GM21825 (cell line): ENCODE data around the gene TTC24.
"Not testable (repeated sequence)": the region's sequence is repeated elsewhere in the genome, so short reads cannot be mapped to it uniquely, and the experiment has no call there.

ENCODE experiments used
- ATAC-seq: cut with Tn5 transposase; IDR thresholded peaks from one replicate; pipeline ENCODE4 v1.9.1; 2021; ENCODE audit warnings: mild to moderate bottlenecking, moderate library complexity; ENCODE audit not compliant: unreplicated experiment

Gene TTC24

GRCh38 chr1:156579472-156579871 is at the start of gene TTC24:
Gene TTC24 (plus strand): TSS chr1:156579723. CDS start chr1:156581365, 1,642 bp downstream.
- no peak for ATAC-seq

DNA sequence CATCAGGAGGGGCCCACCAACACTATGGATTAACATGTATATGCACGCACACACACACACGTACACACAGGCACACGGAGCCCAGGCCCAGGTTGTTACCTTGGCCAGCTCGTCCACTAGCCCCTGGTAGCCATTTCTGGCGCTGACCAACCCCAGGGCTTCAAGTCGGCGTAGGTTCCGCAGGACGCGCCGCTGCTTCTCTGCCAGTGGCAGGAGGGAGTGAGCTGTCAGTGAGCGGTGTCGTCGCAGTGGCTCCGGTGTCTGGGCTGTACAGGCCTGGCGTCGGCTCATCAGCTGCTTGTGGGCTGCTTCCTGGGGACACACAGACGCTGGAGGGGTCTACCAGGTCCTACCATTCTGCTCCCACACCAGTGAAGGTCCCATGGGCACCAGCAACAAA is 49.5 kb upstream of the TTC24 start:
- no peak for ATAC-seq

DNA sequence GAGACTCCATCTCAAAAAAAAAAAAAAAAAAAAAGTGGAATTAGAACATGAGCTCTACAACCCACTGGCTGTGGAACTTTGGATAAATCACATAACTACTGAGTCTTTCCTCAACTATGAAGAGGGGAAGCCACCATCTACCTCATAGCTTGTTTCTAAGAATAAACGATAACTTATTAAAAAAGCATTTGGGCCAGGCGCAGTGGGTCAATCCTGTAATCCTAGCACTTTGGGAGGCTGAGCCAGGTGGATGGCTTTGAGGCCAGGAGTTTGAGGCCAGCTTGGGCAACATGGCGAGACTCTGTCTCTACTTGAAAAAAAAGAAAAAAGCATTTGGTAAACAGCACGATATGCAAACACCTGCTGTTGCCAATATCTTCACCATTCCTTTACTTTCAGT is 47.1 kb upstream of the TTC24 start:
- ATAC-seq, result no peak

GRCh38 chr1:156533568-156534220 is 45.8 kb upstream of the TTC24 start:
- no peak for ATAC-seq

GRCh38 chr1:156534424-156535060 is 45.0 kb upstream of the TTC24 start:
- ATAC-seq, result no peak

DNA sequence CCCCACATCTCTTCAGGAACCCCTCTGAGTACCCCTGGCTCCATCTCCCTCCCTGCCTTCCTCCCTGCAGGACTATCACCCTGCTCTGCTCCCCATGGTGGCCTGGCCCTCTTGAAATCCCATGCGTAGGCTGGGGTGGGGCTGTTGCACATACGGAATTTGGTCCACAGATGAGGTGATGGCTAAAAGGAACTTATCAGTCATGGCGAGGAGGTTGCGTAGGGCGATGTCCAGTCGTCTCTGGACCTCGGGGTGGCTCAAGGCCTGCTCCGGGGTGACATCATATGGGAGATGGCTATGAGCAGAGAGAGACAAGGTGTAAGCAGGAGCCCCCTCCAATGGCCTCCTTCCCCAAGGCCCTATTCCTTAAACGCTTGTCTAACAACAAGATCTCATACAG is 42.5 kb upstream of the TTC24 start:
- no peak for ATAC-seq

- no peak for ATAC-seq
These were observed 40.6 kb upstream of the TTC24 start for GRCh38 chr1:156538711-156539440.

DNA sequence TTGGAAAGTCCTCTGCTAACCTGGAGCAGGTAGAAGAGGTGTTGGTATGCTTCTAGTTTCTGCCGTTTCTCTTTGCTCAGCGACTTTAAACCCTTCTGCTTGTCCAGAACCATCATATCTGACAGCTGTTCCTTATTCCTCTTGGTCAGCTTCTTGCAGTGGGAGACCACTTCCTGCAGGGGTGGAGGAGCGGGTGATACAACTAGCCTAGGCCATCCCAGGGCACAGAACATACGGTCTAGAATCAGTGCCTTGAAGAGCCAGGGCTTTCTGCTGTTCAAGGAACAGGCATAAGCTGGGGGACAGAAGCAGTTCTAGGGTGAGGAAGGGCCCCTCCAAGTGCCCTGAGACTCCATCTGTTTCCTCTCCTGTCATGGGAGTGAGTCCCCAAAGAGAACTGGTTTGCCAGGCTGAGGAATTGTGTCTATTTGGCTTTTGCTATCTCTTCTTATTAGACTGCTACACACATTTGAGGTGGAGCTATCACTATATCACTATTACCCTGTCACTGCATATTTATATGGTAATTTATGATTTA is 39.6 kb upstream of the TTC24 start:
- ATAC-seq, result no peak

DNA sequence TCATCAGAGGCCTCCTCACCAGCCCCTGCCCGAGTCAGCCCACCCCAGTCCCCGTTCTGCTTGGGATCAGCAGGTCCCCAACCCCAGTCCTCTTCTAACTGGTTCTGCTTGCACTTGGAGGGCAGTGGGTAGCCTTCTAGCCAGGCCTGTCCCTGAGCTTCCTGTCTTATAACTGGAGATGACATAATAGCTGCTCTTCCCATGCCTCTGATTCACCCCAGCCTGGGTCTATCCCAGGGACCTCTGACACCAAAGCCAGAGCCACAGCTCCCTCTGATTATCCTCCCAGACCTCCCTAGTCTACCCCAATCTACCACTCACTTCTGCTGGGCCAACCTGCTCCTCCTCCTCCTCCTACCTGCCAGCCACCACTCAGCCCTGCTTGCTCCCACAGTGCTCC is 38.6 kb upstream of the TTC24 start:
- no peak for ATAC-seq

DNA sequence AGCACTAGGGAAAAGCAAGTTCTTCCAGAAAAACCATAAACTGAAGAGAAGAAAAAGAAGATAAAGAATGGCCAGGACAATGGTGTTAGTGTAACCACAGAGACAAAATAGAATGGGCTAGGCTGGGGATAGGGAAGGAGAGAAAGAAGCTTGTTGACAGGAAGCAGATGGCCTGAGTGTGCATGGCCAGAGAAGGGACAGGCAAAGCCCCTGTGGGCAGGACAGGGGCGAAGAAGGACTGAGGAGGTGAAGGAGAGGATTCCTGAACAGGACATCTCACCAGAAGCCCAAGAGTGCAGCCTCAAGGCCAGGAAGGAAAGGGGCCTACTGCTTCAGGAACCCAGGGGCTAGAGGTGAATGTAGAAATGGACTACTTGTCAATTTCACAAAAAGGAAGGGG is 36.5 kb upstream of the TTC24 start:
- ATAC-seq, result no peak

- ATAC-seq, result no peak
These were observed 34.9 kb upstream of the TTC24 start for GRCh38 chr1:156544592-156545102.

DNA sequence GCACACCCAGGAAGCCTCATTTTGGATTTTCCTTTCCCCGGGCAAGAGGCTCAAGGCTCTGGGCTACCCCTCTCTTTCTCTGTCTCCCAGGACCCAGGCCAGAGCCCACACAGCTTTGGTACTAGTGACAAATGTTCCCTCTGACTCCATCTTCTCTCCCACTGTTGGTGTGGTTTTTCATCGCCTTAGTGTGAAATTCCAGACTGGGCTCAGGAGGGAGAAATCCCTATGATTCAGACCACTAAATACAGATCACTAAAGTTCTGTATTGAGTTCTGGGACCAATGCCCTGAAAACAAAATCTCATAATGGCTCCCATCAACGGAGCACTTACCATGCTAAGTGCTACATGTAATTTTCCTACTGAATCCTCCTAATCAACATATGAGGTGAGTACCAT is 33.3 kb upstream of the TTC24 start:
- no peak for ATAC-seq

DNA sequence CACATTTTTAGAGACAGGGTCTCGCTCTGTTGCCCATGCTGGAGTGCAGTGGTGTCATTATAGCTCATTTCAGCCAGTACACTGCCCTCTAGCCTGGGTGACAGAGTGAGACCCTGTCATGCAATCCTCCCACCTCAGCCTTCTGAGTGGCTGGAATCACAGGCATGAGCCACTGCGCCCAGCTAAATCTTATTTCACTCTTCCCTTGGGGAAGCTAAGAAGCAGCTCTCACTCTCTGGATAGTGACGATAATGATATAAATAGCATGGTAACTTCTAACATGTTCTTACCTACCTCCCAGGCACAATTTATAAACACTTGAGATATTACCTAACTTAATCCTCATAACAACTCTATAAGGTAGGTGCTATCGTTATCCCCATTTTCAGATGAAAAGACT is 32.1 kb upstream of the TTC24 start:
- no peak for ATAC-seq

DNA sequence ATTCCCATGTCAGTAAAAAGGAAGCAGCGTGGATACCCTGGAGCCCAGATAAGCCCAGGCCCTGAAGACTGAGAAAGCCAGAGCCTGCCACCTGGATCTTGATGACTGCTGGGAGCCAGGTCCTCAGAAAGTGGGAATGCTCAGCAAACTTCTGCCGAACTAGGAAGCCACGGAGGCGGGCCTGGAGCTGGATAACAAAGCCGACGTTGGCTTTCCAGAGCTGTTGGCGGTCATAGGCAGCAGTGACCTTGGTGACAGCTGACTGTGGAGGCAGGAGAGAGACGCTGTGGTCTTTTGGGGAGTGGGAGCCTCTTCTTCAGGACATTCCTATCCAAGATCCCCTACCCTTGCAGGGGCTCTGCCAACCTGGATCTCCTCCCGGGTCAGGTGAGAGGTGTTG is 31.5 kb upstream of the TTC24 start:
- no peak for ATAC-seq

- no peak for ATAC-seq
These were observed 30.1 kb upstream of the TTC24 start for GRCh38 chr1:156549390-156549789.

- no peak for ATAC-seq
These were observed 29.7 kb upstream of the TTC24 start for GRCh38 chr1:156549831-156550230.

DNA sequence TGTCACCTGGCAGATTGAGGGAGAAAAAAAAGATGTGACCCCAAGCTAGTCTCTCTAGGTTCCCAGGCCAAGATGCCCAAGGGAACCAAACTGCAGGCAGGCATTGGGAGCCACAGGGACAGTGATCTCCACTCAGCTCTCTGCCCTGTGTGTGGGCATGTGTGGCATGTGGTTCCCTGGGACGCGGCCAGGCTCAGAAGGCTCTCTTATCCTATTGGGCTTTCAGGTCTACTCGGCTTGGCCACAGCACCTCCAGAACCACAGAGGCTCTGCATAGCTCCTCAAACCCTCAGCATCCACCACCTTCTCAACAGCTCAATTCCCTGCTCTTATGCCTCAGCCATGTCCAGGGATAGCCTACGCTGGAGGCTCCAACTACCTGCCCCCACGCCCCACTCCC is 29.2 kb upstream of the TTC24 start:
- ATAC-seq, result no peak

DNA sequence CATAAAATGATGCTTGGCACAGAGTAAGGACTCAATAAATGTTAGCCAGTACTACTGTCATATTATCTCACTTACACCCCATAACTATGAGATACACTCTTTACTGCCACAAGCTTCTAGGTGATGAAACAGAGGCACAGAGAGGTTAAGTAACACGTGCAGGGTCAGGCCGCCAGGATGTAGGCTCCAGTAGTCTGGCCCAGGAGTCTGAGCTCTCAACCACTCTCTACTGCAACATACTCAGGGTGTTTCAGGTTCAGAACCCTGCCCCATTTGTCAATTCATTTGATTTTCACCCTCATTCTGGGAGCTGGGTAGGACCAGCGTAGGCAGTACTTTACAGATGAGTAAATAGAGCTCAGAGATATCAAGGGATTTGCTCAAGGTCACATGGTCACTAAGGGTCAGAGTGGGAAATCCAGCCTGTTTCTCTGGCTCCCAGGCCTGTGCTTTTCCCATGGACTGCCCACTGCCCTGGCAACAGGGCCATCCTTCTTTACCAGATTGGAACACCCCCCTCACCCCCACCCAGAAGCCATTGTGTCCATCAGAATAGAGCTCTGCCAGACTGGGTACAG is 28.4 kb upstream of the TTC24 start:
- ATAC-seq, result no peak

GRCh38 chr1:156551869-156552268 is 27.7 kb upstream of the TTC24 start:
- no peak for ATAC-seq

- no peak for ATAC-seq
These were observed 27.0 kb upstream of the TTC24 start for GRCh38 chr1:156552518-156552917.

DNA sequence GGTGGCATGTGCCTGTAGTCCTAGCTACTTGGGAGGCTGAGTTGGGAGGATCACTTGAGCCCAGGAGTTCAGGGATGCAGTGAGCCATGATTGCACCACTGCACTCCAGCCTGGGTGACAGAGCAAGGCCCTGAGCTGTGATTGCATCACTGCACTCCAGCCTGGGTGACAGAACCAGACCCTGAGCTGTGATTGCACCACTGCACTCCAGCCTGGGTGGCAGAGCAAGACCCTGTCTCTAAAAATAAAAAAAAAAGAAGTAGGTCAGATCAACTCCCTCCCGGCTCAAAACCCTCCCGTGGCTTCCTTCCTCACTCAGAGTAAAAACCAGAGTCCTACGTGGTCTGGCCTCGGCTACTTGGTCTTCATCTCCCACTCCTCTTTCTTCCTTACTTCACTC is 26.6 kb upstream of the TTC24 start:
- ATAC-seq, result not testable (repeated sequence)
